Measurements from ENCODE around the gene AFF1.

DNA sequence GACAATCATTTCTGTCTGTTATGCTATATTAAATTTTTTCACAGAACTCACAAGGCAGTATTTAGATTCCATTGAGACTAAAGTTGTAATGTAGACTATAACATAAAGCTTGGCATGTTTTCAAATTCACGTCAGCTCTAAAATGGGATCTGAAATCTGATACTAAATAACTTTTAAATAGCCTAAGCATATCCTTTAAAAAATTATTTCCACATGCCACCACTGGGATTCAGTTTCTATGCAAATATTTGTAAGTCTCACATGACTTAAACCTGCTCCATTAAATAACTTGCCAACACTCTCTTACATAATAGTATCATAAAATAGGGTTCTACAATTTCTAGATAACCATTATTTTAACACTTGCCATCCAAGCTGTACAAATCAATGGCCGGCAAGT, 253.2 kb downstream of the AFF1 start:
- TF ChIP-seq, protein P1, sequence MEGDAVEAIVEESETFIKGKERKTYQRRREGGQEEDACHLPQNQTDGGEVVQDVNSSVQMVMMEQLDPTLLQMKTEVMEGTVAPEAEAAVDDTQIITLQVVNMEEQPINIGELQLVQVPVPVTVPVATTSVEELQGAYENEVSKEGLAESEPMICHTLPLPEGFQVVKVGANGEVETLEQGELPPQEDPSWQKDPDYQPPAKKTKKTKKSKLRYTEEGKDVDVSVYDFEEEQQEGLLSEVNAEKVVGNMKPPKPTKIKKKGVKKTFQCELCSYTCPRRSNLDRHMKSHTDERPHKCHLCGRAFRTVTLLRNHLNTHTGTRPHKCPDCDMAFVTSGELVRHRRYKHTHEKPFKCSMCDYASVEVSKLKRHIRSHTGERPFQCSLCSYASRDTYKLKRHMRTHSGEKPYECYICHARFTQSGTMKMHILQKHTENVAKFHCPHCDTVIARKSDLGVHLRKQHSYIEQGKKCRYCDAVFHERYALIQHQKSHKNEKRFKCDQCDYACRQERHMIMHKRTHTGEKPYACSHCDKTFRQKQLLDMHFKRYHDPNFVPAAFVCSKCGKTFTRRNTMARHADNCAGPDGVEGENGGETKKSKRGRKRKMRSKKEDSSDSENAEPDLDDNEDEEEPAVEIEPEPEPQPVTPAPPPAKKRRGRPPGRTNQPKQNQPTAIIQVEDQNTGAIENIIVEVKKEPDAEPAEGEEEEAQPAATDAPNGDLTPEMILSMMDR (IDR thresholded peaks at IDR 0.05), result no peak
- no peak for TF ChIP-seq POLR2A (IDR thresholded peaks at IDR 0.05)
